IMR-90 (cell line): ENCODE measurements around the gene CDH15.

Experiments
- BHLHE40 ChIP-seq: fragments of 150-350 bp; IDR thresholded peaks from 2 replicates; pipeline ENCODE4 v1.6.1; 2016; ENCODE audit warnings: mild to moderate bottlenecking, low read depth, low read length
- CEBPB ChIP-seq: IDR thresholded peaks from 2 replicates; pipeline ENCODE4 v1.6.1; 2012; ENCODE audit warnings: low read depth, low read length, improper control_type of control experiment
- FOS ChIP-seq: fragments of 150-350 bp; IDR thresholded peaks from 2 replicates; pipeline ENCODE4 v1.6.1; 2016; ENCODE audit warnings: low read depth, low read length
- MAZ ChIP-seq: IDR thresholded peaks from 2 replicates; pipeline ENCODE4 v1.6.1; 2012; ENCODE audit warnings: low read depth, mild to moderate bottlenecking, low read length, improper control_type of control experiment, moderate library complexity, borderline replicate concordance
- POLR2A ChIP-seq: IDR thresholded peaks from 2 replicates; pipeline ENCODE4 v1.6.1; 2012; ENCODE audit warnings: mild to moderate bottlenecking, low read depth, low read length
- RAD21 ChIP-seq: IDR thresholded peaks from 2 replicates; pipeline ENCODE4 v1.6.1; 2012; ENCODE audit warnings: low read length, improper control_type of control experiment
- RCOR1 ChIP-seq: IDR thresholded peaks from 2 replicates; pipeline ENCODE4 v1.6.1; 2012; ENCODE audit warnings: mild to moderate bottlenecking, low read length, improper control_type of control experiment; ENCODE audit not compliant: insufficient replicate concordance
- SMC3 ChIP-seq: fragments of 150-350 bp; IDR thresholded peaks from 2 replicates; pipeline ENCODE4 v1.6.1; 2016; ENCODE audit warnings: low read depth, mild to moderate bottlenecking, antibody characterized with exemption, low read length, moderate library complexity
- TF ChIP-seq, protein P1 (sequence below): conservative IDR thresholded peaks from 2 replicates; pipeline ENCODE4 v1.5.1; 2012; ENCODE audit warnings: mild to moderate bottlenecking, low read depth, low read length, improper control_type of control experiment
- TF ChIP-seq, protein P2 (sequence below): fragments of 150-350 bp; IDR thresholded peaks from 2 replicates; pipeline ENCODE4 v1.6.1; 2017; ENCODE audit warnings: mild to moderate bottlenecking, antibody characterized with exemption, low read length, low read depth

GRCh38 chr16:89217388-89218191 lies 46.0 kb downstream of the CDH15 start, which contains the start of gene ZNF778:
- TF ChIP-seq, protein P1, sequence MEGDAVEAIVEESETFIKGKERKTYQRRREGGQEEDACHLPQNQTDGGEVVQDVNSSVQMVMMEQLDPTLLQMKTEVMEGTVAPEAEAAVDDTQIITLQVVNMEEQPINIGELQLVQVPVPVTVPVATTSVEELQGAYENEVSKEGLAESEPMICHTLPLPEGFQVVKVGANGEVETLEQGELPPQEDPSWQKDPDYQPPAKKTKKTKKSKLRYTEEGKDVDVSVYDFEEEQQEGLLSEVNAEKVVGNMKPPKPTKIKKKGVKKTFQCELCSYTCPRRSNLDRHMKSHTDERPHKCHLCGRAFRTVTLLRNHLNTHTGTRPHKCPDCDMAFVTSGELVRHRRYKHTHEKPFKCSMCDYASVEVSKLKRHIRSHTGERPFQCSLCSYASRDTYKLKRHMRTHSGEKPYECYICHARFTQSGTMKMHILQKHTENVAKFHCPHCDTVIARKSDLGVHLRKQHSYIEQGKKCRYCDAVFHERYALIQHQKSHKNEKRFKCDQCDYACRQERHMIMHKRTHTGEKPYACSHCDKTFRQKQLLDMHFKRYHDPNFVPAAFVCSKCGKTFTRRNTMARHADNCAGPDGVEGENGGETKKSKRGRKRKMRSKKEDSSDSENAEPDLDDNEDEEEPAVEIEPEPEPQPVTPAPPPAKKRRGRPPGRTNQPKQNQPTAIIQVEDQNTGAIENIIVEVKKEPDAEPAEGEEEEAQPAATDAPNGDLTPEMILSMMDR, result no peak
- TF ChIP-seq POLR2A, result peak; percentile 92
- TF ChIP-seq FOS, result no peak; the same call in 1 of the 2 replicates
- TF ChIP-seq RCOR1, result no peak
- TF ChIP-seq CEBPB, result no peak
- no peak for TF ChIP-seq SMC3
- no peak for TF ChIP-seq BHLHE40
- TF ChIP-seq, protein P2, sequence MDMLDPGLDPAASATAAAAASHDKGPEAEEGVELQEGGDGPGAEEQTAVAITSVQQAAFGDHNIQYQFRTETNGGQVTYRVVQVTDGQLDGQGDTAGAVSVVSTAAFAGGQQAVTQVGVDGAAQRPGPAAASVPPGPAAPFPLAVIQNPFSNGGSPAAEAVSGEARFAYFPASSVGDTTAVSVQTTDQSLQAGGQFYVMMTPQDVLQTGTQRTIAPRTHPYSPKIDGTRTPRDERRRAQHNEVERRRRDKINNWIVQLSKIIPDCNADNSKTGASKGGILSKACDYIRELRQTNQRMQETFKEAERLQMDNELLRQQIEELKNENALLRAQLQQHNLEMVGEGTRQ, result no peak
- peak; percentile 61; the same call in 1 of the 2 replicates for TF ChIP-seq MAZ
- peak; percentile 10; the same call in 1 of the 2 replicates for TF ChIP-seq RAD21
